ENCODE results near the gene PPP2R5C.

GRCh38 chr14:101726295-101726953 lies 35.1 kb upstream of the PPP2R5C start:
- TF ChIP-seq POLR2A (IDR thresholded peaks at IDR 0.05) (no peak), CTCF (IDR thresholded peaks at IDR 0.05) (no peak)
